ENCODE results near the gene WDR64. TPM values are rescaled to one million over a fixed set of nuclear protein-coding genes. Genes with fewer than 3 reads are reported as not detected.
A peak's percentile ranks its signal among the peaks of the same experiment; 100 is the strongest.

Gene WDR64
- total RNA-seq, 1 donor from 2014 or later = 0.17 TPM

- no peak overlapping the region for H3K27ac Mint-ChIP-seq (ENCODE audit: unreplicated experiment)
These were observed 20.4 kb upstream of the WDR64 start for GRCh38 chr1:241631674-241632073.

GRCh38 chr1:241632987-241633386 lies 19.1 kb upstream of the WDR64 start:
- Mint-ChIP-seq H3K36me3 (ENCODE audit: low read depth) (peaks cover 12% of the 10 kb centered on the region), H3K4me1 (ENCODE audit: low read depth) (peaks cover 29% of the 10 kb centered on the region), H3K27me3 (ENCODE audit: low read depth) (no peaks in the 10 kb centered on the region), H3K27ac (ENCODE audit: unreplicated experiment) (no peak overlapping the region), H3K4me3 (ENCODE audit: unreplicated experiment) (no peak overlapping the region), H3K9me3 (ENCODE audit: low read depth) (no peaks in the 10 kb centered on the region)
- no peak for TF ChIP-seq CTCF (IDR thresholded peaks at IDR 0.05)
- DNase-seq (ENCODE audit: low spot score) = no peak

More at GRCh38 chr1:241631674-241632073, 20.4 kb upstream of the WDR64 start:
- Mint-ChIP-seq H3K4me1 (ENCODE audit: low read depth) (peaks cover 23% of the 10 kb centered on the region), H3K36me3 (ENCODE audit: low read depth) (peaks cover 12% of the 10 kb centered on the region), H3K27me3 (ENCODE audit: low read depth) (no peaks in the 10 kb centered on the region), H3K9me3 (ENCODE audit: low read depth) (no peaks in the 10 kb centered on the region), H3K4me3 (ENCODE audit: unreplicated experiment) (no peak overlapping the region)
- DNase-seq (ENCODE audit: low spot score) = no peak
- no peak for TF ChIP-seq CTCF (IDR thresholded peaks at IDR 0.05)

- Mint-ChIP-seq H3K27ac (ENCODE audit: unreplicated experiment) (no peak overlapping the region), H3K4me3 (ENCODE audit: unreplicated experiment) (no peak overlapping the region), H3K27me3 (ENCODE audit: low read depth) (no peaks in the 10 kb centered on the region), H3K4me1 (ENCODE audit: low read depth) (peaks cover 33% of the 10 kb centered on the region), H3K36me3 (ENCODE audit: low read depth) (peaks cover 10% of the 10 kb centered on the region), H3K9me3 (ENCODE audit: low read depth) (no peaks in the 10 kb centered on the region)
- no peak for DNase-seq (ENCODE audit: low spot score)
- TF ChIP-seq CTCF (IDR thresholded peaks at IDR 0.05) = no peak
These were observed 16.4 kb upstream of the WDR64 start for GRCh38 chr1:241635556-241636152.

- peaks cover 10% of the 10 kb centered on the region for H3K36me3 Mint-ChIP-seq (ENCODE audit: low read depth)
- no peaks in the 10 kb centered on the region for H3K9me3 Mint-ChIP-seq (ENCODE audit: low read depth)
- no peak for DNase-seq (ENCODE audit: low spot score)
- H3K4me1 Mint-ChIP-seq (ENCODE audit: low read depth) = peaks cover 40% of the 10 kb centered on the region
- H3K4me3 Mint-ChIP-seq (ENCODE audit: unreplicated experiment) = no peak overlapping the region
- peak overlapping the region; percentile 78 for H3K27ac Mint-ChIP-seq (ENCODE audit: unreplicated experiment)
- no peak for TF ChIP-seq CTCF (IDR thresholded peaks at IDR 0.05)
- H3K27me3 Mint-ChIP-seq (ENCODE audit: low read depth) = no peaks in the 10 kb centered on the region
These were observed 15.8 kb upstream of the WDR64 start for GRCh38 chr1:241636291-241636690.

GRCh38 chr1:241637046-241637590 lies 15.0 kb upstream of the WDR64 start:
- Mint-ChIP-seq H3K27ac (ENCODE audit: unreplicated experiment) (peak overlapping the region; percentile 79), H3K36me3 (ENCODE audit: low read depth) (peaks cover 8% of the 10 kb centered on the region), H3K4me1 (ENCODE audit: low read depth) (peaks cover 48% of the 10 kb centered on the region), H3K27me3 (ENCODE audit: low read depth) (no peaks in the 10 kb centered on the region), H3K4me3 (ENCODE audit: unreplicated experiment) (peak overlapping the region; percentile 85), H3K9me3 (ENCODE audit: low read depth) (peaks cover 4% of the 10 kb centered on the region)
- DNase-seq (ENCODE audit: low spot score) = no peak
- no peak for TF ChIP-seq CTCF (IDR thresholded peaks at IDR 0.05)
